Endodermal cell (in vitro differentiated cells): ENCODE data around the gene NRL. TPM values are rescaled to one million over a fixed set of nuclear protein-coding genes. Genes with fewer than 3 reads are reported as not detected.

ENCODE experiments used
- DNase-seq: peaks from one replicate; pipeline ENCODE4 v3.0.0-alpha.2; 2017
- H3K27ac ChIP-seq: 2 replicates; pipeline ENCODE4 v1.5.1; 2013; ENCODE audit warnings: mild to moderate bottlenecking, low read depth, low read length, moderate library complexity
- H3K27me3 ChIP-seq: 2 replicates; pipeline ENCODE4 v1.6.1; 2013; ENCODE audit warnings: mild to moderate bottlenecking, low read length, moderate library complexity; ENCODE audit not compliant: insufficient read depth, control insufficient read depth, poor library complexity, severe bottlenecking
- H3K36me3 ChIP-seq: 2 replicates; pipeline ENCODE4 v1.7.0; 2013; ENCODE audit warnings: mild to moderate bottlenecking, low read length, moderate library complexity; ENCODE audit not compliant: control insufficient read depth, insufficient read depth
- H3K4me1 ChIP-seq: one replicate; pipeline ENCODE4 v1.7.0; 2013; ENCODE audit warnings: low read length; ENCODE audit not compliant: control insufficient read depth, insufficient read depth
- H3K4me3 ChIP-seq: 2 replicates; pipeline ENCODE4 v1.5.1; 2013; ENCODE audit warnings: mild to moderate bottlenecking, low read length, moderate library complexity
- H3K9ac ChIP-seq: 2 replicates; pipeline ENCODE4 v1.6.1; 2013; ENCODE audit warnings: mild to moderate bottlenecking, low read length, moderate library complexity; ENCODE audit not compliant: poor library complexity, severe bottlenecking; ENCODE audit errors: extremely low read depth
- H3K9me3 ChIP-seq: 2 replicates; pipeline ENCODE4 v1.6.1; 2013; ENCODE audit warnings: mild to moderate bottlenecking, low read length, moderate library complexity; ENCODE audit not compliant: control insufficient read depth
- H3K27ac Mint-ChIP-seq: 2 replicates; pipeline ENCODE4 v1.8.0; 2020; ENCODE audit warnings: mixed read lengths
- H3K27me3 Mint-ChIP-seq: 2 replicates; pipeline ENCODE4 v1.8.0; 2021; ENCODE audit warnings: mild to moderate bottlenecking, mixed read lengths; ENCODE audit not compliant: insufficient read depth
- H3K36me3 Mint-ChIP-seq: 2 replicates; pipeline ENCODE4 v1.8.0; 2020; ENCODE audit warnings: low read depth, mixed read lengths
- H3K4me1 Mint-ChIP-seq: 2 replicates; pipeline ENCODE4 v1.8.0; 2020; ENCODE audit warnings: mixed read lengths
- H3K4me3 Mint-ChIP-seq: 2 replicates; pipeline ENCODE4 v1.8.0; 2020; ENCODE audit warnings: mild to moderate bottlenecking, moderate library complexity, mixed read lengths
- H3K9me3 Mint-ChIP-seq: 2 replicates; pipeline ENCODE4 v1.8.0; 2020; ENCODE audit warnings: mild to moderate bottlenecking, mixed read lengths
- WGBS, 2 experiments: methylation state at CpG; one replicate each; pipeline versions ENCODE4 v1.1.5 to v1.1.7; 2013; ENCODE audit warnings: missing lambda C conversion rate in 2 of 2, mixed read lengths in 1 of 2; ENCODE audit not compliant: insufficient coverage in 1 of 2, insufficient read length in 1 of 2; 5-methylcytosine and 5-hydroxymethylcytosine counted together
- total RNA-seq, 2 donors: library from RNA; stranded (reverse); fragmentation: NEBNext Ultra II Directional in 1 of 2; extraction: Animal tissue kit (Norgen Biotek cat#: 25700) in 1 of 2; gene quantifications; 2 replicates in 1 of 2; 3 replicates in 1 of 2; pipeline ENCODE4 v1.2.1, GENCODE V29; 2021
- TF ChIP-seq, protein P1 (sequence below): fragments of 200-600 bp; sonication (generic); conservative IDR thresholded peaks from 2 replicates; pipeline ENCODE4 v1.5.0; 2021; ENCODE audit warnings: antibody characterized with exemption, mild to moderate bottlenecking

The NRL gene
- total RNA-seq, 2 donors from 2014 or later = 1.9 TPM

DNA sequence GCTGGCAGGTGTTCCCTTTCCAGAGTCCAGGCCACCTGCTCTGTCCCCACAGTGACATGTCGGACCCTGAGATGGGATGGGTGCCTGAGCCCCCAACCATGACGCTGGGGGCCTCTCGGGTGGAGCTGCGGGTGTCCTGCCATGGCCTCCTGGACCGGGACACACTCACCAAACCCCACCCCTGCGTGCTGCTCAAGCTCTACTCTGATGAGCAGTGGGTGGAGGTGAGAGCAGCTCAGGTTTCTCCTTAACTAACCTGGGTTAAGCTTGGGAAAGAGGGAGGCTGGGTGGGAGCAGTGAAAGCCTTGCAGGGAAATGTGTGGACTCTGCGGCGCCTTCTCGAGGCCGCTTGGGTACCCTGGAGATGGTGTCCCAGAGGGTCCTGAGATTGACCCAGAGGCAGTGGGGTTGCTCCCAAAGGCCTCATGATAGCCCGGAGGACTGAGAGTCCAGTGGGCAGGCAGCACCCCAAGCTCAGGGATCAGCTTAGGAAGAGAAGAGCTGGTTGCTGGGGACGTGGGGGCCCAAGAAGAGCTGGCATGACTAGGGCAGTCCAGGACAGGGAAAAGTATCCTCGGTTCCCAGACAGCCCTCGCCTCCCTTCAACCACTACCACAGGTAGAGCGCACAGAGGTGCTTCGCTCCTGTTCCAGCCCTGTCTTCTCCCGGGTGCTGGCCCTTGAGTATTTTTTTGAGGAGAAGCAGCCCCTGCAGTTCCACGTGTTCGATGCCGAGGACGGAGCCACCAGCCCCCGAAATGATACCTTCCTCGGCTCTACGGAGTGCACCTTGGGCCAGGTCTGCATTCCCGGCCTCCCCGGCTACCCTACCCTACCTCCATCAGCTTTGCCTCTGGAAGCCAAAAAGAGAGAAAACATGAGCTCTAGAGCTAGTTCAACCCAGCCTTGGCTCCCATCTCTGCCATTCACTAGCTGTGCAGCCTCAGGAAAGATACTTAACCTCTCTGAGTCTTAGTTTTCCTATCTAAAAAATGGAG, 41.6 kb downstream of the NRL start:
- 91 to 93% methylated on average over 16 to 26 of the region's 26 CpGs for WGBS, 2 experiments
- Mint-ChIP-seq H3K27me3 (peaks cover 4% of the 10 kb centered on the region), H3K9me3 (no peaks in the 10 kb centered on the region), H3K4me3 (no peak overlapping the region), H3K27ac (no peak overlapping the region), H3K4me1 (peaks cover 20% of the 10 kb centered on the region), H3K36me3 (no peaks in the 10 kb centered on the region)
- Histone ChIP-seq H3K4me3 (no peak overlapping the region), H3K27ac (no peak overlapping the region), H3K9me3 (no peaks in the 10 kb centered on the region), H3K9ac (no peak overlapping the region), H3K36me3 (no peaks in the 10 kb centered on the region), H3K27me3 (peaks cover 5% of the 10 kb centered on the region), H3K4me1 (peaks cover 9% of the 10 kb centered on the region)
- TF ChIP-seq, protein P1, sequence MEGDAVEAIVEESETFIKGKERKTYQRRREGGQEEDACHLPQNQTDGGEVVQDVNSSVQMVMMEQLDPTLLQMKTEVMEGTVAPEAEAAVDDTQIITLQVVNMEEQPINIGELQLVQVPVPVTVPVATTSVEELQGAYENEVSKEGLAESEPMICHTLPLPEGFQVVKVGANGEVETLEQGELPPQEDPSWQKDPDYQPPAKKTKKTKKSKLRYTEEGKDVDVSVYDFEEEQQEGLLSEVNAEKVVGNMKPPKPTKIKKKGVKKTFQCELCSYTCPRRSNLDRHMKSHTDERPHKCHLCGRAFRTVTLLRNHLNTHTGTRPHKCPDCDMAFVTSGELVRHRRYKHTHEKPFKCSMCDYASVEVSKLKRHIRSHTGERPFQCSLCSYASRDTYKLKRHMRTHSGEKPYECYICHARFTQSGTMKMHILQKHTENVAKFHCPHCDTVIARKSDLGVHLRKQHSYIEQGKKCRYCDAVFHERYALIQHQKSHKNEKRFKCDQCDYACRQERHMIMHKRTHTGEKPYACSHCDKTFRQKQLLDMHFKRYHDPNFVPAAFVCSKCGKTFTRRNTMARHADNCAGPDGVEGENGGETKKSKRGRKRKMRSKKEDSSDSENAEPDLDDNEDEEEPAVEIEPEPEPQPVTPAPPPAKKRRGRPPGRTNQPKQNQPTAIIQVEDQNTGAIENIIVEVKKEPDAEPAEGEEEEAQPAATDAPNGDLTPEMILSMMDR = no peak
- DNase-seq = no peak

DNA sequence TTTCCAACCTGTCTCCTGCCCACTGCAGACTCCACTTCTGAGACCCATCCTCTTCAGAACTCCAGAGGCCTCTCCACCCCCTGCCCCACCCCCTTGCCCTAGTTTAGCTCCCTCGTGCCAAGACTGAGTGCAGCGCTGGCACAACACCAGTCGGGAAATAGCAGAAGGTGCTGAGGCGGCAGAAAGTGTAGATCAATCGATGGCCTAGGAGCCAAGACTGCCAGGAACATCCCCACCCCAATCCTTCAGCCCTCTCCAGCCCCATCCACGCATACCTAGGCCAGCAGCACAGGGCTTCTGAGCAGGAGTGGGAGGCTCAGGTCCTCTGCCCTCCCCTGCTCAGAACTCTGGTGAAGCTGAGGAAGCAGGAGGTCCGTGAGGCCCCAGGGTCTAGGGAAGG, 42.3 kb downstream of the NRL start:
- Histone ChIP-seq H3K9ac (no peak overlapping the region), H3K9me3 (no peaks in the 10 kb centered on the region), H3K36me3 (no peaks in the 10 kb centered on the region), H3K4me3 (no peak overlapping the region), H3K27ac (no peak overlapping the region), H3K27me3 (peaks cover 4% of the 10 kb centered on the region), H3K4me1 (peaks cover 9% of the 10 kb centered on the region)
- Mint-ChIP-seq H3K27me3 (peaks cover 4% of the 10 kb centered on the region), H3K36me3 (no peaks in the 10 kb centered on the region), H3K4me1 (peaks cover 16% of the 10 kb centered on the region), H3K27ac (no peak overlapping the region), H3K9me3 (no peaks in the 10 kb centered on the region), H3K4me3 (no peak overlapping the region)
- 88% methylated on average over 7 of the region's 7 CpGs; no CpG with 5 or more reads in 1 of the 2 experiments for WGBS, 2 experiments
- TF ChIP-seq, protein P1 = no peak
- DNase-seq = no peak

DNA sequence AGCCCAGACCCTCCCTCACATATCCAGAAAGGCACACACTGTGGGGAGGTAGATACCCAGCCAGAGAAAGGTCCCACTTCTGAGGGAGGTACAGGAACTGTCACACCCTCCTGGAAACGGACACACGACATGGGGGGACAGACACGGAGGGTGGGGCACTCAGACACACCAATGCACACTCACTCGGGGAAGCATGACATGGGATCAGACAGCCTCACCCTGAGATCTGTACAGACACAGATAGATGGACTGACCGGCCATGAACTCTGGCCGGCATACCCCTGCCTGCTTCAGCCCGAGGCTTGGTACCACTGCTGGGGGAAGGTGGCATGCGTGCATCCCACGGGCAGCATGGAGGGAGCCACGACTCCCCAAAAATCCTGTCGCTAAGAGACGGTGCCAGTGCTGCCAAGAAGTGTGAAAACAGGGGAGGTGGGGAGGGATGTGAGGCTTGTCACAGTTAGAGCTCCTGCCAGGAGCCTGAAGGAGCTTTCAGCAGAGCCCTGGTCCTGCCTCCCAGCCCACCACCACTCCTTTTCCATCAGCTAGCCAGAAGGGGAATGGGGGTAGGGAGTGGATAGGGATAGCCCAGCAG, 42.8 kb downstream of the NRL start:
- Mint-ChIP-seq H3K36me3 (no peaks in the 10 kb centered on the region), H3K4me3 (no peak overlapping the region), H3K27me3 (peaks cover 4% of the 10 kb centered on the region), H3K4me1 (peaks cover 16% of the 10 kb centered on the region), H3K9me3 (no peaks in the 10 kb centered on the region), H3K27ac (no peak overlapping the region)
- Histone ChIP-seq H3K27me3 (no peaks in the 10 kb centered on the region), H3K4me3 (no peak overlapping the region), H3K4me1 (peaks cover 9% of the 10 kb centered on the region), H3K36me3 (no peaks in the 10 kb centered on the region), H3K9me3 (no peaks in the 10 kb centered on the region), H3K9ac (no peak overlapping the region), H3K27ac (no peak overlapping the region)
- no peak for DNase-seq
- WGBS, 2 experiments = 89 to 92% methylated on average over 11 to 12 of the region's 12 CpGs
- TF ChIP-seq, protein P1 = no peak
